Neural cell (in vitro differentiated cells): ENCODE measurements around the gene NAP1L5. TPM values are rescaled to one million over a fixed set of nuclear protein-coding genes. Genes with fewer than 3 reads are reported as not detected.

Source experiments
- H2AFZ ChIP-seq: fragments of 200-600, 300-800 bp; sonication (generic), shearing (Covaris generic); 2 replicates; pipeline ENCODE4 v1.6.0; 2014; ENCODE audit warnings: low read depth, mild to moderate bottlenecking, antibody characterized with exemption, low read length, moderate library complexity
- H3F3A ChIP-seq: fragments of 200-600 bp; shearing (Covaris generic); 2 replicates; pipeline ENCODE4 v1.6.1; 2016; ENCODE audit warnings: mild to moderate bottlenecking, moderate library complexity, mixed read lengths, antibody characterized with exemption, low read length; ENCODE audit not compliant: insufficient read depth, poor library complexity, severe bottlenecking
- H3K27ac ChIP-seq: fragments of 200-600, 300-800 bp; sonication (generic), shearing (Covaris generic); 2 replicates; pipeline ENCODE4 v1.5.1; 2014; ENCODE audit warnings: mild to moderate bottlenecking, low read length, moderate library complexity
- H3K27me3 ChIP-seq: fragments of 300-800, 200-600 bp; sonication (generic), shearing (Covaris generic); 2 replicates; pipeline ENCODE4 v1.6.0; 2014; ENCODE audit warnings: mild to moderate bottlenecking, low read depth, low read length, moderate library complexity; ENCODE audit not compliant: insufficient read depth
- H3K36me3 ChIP-seq: fragments of 300-800, 200-600 bp; sonication (generic), shearing (Covaris generic); 2 replicates; pipeline ENCODE4 v1.5.1; 2014; ENCODE audit warnings: mild to moderate bottlenecking, antibody characterized with exemption, low read length, moderate library complexity; ENCODE audit not compliant: insufficient read depth
- H3K4me2 ChIP-seq: fragments of 300-800, 200-600 bp; sonication (generic), shearing (Covaris generic); 2 replicates; pipeline ENCODE4 v1.6.0; 2014; ENCODE audit warnings: mild to moderate bottlenecking, low read length
- H3K4me3 ChIP-seq: fragments of 300-800, 200-600 bp; sonication (generic), shearing (Covaris generic); 2 replicates; pipeline ENCODE4 v1.5.1; 2014; ENCODE audit warnings: mild to moderate bottlenecking, low read length, moderate library complexity
- H3K79me2 ChIP-seq: fragments of 200-600 bp; shearing (Covaris generic); replicated peaks from 2 replicates; pipeline ENCODE4 v1.6.0; 2014; ENCODE audit warnings: mild to moderate bottlenecking, low read length, moderate library complexity; ENCODE audit not compliant: insufficient read depth
- H3K9ac ChIP-seq: fragments of 300-800, 200-600 bp; sonication (generic), shearing (Covaris generic); 2 replicates; pipeline ENCODE4 v1.6.1; 2016; ENCODE audit warnings: mild to moderate bottlenecking, low read length, mixed read lengths
- H3K9me2 ChIP-seq: fragments of 200-600 bp; shearing (Covaris generic); 2 replicates; pipeline ENCODE4 v1.6.1; 2016; ENCODE audit warnings: mild to moderate bottlenecking, low read length, mixed read lengths; ENCODE audit not compliant: insufficient read depth
- H3K9me3 ChIP-seq: fragments of 200-600, 300-800 bp; sonication (generic), shearing (Covaris generic); 2 replicates; pipeline ENCODE4 v1.6.1; 2016; ENCODE audit warnings: mild to moderate bottlenecking, mixed run types, low read length, moderate library complexity, mixed read lengths
- H4K20me1 ChIP-seq: fragments of 200-600 bp; shearing (Covaris generic); 2 replicates; pipeline ENCODE4 v1.6.1; 2016; ENCODE audit warnings: mild to moderate bottlenecking, mixed run types; ENCODE audit not compliant: insufficient read depth
- EP300 ChIP-seq: fragments of 450-650 bp; conservative IDR thresholded peaks from 2 replicates; pipeline ENCODE4 v1.6.1; 2014; ENCODE audit warnings: antibody characterized with exemption, mild to moderate bottlenecking, moderate library complexity; ENCODE audit not compliant: poor library complexity, severe bottlenecking
- EZH2 ChIP-seq: fragments of 200-600, 300-800 bp; shearing (Covaris generic), sonication (generic); IDR thresholded peaks from 2 replicates; pipeline ENCODE4 v1.6.1; 2014; ENCODE audit warnings: antibody characterized with exemption, low read length, borderline replicate concordance, mild to moderate bottlenecking; ENCODE audit not compliant: insufficient read depth, poor library complexity, severe bottlenecking
- MXI1 ChIP-seq: fragments of 450-650 bp; conservative IDR thresholded peaks from 2 replicates; pipeline ENCODE4 v1.6.1; 2014; ENCODE audit warnings: antibody characterized with exemption, mild to moderate bottlenecking; ENCODE audit not compliant: poor library complexity, severe bottlenecking
- POLR2AphosphoS5 ChIP-seq: IDR thresholded peaks from 2 replicates; pipeline ENCODE4 v1.6.1; 2012
- RAD21 ChIP-seq: fragments of 450-650 bp; conservative IDR thresholded peaks from 2 replicates; pipeline ENCODE4 v1.6.1; 2014; ENCODE audit warnings: antibody characterized with exemption, mild to moderate bottlenecking, moderate library complexity
- SMC3 ChIP-seq: fragments of 450-650 bp; conservative IDR thresholded peaks from 2 replicates; pipeline ENCODE4 v1.6.1; 2014; ENCODE audit warnings: antibody characterized with exemption, mild to moderate bottlenecking, moderate library complexity; ENCODE audit not compliant: poor library complexity
- TAF1 ChIP-seq: IDR thresholded peaks from 2 replicates; pipeline ENCODE4 v1.6.1; 2012; ENCODE audit warnings: low read depth
- polyA plus RNA-seq: library from polyadenylated mRNA; depleted of rRNA; stranded (reverse); fragments of >200 nt; gene quantifications from 2 replicates; pipeline ENCODE4 v1.2.3, GENCODE V29; 2014
- TF ChIP-seq, protein P1 (sequence below): IDR thresholded peaks from 2 replicates; pipeline ENCODE4 v1.6.1; 2012; ENCODE audit warnings: borderline replicate concordance
- TF ChIP-seq, protein P2 (sequence below): fragments of 450-650 bp; IDR thresholded peaks from 2 replicates; pipeline ENCODE4 v1.5.1; 2014; ENCODE audit warnings: antibody characterized with exemption, mild to moderate bottlenecking, moderate library complexity; ENCODE audit not compliant: poor library complexity, severe bottlenecking

NAP1L5 gene
- polyA plus RNA-seq, 1 donor from 2014 or later: 53.1 TPM

DNA sequence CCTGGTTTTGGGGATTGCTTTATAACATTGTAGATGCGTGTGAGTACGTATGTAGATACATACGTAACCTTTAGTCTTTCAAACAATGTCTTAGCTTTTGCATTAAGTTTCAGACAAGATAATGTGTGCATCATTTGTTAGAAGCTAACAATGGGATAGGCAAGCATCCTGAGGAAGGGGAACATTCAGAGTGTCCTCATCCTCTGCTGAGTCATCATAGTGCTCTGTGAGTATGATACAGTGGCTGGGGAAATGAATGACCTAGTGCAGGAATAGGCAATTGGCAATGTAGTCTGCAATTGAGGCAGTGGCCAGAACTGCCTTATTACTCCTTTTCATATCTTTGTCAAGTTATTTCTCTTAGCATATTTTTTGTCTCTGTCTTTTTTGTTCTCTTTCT, 7.3 kb downstream of the NAP1L5 start:
- TF ChIP-seq SMC3 (no peak), EZH2 (no peak), EP300 (no peak), RAD21 (no peak), POLR2AphosphoS5 (no peak), MXI1 (no peak), TAF1 (no peak)
- TF ChIP-seq, protein P1, sequence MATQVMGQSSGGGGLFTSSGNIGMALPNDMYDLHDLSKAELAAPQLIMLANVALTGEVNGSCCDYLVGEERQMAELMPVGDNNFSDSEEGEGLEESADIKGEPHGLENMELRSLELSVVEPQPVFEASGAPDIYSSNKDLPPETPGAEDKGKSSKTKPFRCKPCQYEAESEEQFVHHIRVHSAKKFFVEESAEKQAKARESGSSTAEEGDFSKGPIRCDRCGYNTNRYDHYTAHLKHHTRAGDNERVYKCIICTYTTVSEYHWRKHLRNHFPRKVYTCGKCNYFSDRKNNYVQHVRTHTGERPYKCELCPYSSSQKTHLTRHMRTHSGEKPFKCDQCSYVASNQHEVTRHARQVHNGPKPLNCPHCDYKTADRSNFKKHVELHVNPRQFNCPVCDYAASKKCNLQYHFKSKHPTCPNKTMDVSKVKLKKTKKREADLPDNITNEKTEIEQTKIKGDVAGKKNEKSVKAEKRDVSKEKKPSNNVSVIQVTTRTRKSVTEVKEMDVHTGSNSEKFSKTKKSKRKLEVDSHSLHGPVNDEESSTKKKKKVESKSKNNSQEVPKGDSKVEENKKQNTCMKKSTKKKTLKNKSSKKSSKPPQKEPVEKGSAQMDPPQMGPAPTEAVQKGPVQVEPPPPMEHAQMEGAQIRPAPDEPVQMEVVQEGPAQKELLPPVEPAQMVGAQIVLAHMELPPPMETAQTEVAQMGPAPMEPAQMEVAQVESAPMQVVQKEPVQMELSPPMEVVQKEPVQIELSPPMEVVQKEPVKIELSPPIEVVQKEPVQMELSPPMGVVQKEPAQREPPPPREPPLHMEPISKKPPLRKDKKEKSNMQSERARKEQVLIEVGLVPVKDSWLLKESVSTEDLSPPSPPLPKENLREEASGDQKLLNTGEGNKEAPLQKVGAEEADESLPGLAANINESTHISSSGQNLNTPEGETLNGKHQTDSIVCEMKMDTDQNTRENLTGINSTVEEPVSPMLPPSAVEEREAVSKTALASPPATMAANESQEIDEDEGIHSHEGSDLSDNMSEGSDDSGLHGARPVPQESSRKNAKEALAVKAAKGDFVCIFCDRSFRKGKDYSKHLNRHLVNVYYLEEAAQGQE: no peak
- TF ChIP-seq, protein P2, sequence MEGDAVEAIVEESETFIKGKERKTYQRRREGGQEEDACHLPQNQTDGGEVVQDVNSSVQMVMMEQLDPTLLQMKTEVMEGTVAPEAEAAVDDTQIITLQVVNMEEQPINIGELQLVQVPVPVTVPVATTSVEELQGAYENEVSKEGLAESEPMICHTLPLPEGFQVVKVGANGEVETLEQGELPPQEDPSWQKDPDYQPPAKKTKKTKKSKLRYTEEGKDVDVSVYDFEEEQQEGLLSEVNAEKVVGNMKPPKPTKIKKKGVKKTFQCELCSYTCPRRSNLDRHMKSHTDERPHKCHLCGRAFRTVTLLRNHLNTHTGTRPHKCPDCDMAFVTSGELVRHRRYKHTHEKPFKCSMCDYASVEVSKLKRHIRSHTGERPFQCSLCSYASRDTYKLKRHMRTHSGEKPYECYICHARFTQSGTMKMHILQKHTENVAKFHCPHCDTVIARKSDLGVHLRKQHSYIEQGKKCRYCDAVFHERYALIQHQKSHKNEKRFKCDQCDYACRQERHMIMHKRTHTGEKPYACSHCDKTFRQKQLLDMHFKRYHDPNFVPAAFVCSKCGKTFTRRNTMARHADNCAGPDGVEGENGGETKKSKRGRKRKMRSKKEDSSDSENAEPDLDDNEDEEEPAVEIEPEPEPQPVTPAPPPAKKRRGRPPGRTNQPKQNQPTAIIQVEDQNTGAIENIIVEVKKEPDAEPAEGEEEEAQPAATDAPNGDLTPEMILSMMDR: no peak

DNA sequence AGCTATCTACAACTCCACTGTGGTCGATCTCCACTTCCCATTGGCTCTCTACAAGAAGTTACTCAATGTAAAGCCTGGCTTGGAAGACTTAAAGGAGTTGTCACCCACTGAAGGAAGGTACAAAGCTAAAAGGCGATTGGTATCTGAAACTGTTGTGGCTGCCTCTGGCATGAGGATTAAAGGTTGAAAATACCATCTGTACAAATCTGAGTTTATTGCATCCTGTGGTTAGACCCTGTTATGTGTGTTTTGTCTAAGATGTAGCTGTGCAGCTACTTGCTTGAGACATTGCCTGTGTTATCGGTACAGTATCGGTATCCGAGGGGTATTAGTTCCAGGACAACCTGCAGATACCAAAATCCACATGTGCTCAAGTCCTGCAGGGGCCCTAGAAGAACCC, 16.4 kb downstream of the NAP1L5 start:
- Histone ChIP-seq H2AFZ (no peak overlapping the region), H3K36me3 (peaks cover 11% of the 10 kb centered on the region), H3F3A (no peaks in the 10 kb centered on the region), H3K4me3 (no peak overlapping the region), H3K4me2 (no peak overlapping the region), H3K79me2 (no peaks in the 10 kb centered on the region), H3K27me3 (no peaks in the 10 kb centered on the region), H3K9ac (no peak overlapping the region), H3K9me3 (no peaks in the 10 kb centered on the region), H3K27ac (no peak overlapping the region), H3K9me2 (no peaks in the 10 kb centered on the region), H4K20me1 (no peaks in the 10 kb centered on the region)
- no peak for TF ChIP-seq EP300
- TF ChIP-seq POLR2AphosphoS5: no peak
- TF ChIP-seq SMC3: no peak
- TF ChIP-seq, protein P2: no peak
- TF ChIP-seq MXI1: no peak
- TF ChIP-seq RAD21: no peak
- no peak for TF ChIP-seq EZH2
- TF ChIP-seq, protein P1: no peak
- no peak for TF ChIP-seq TAF1

More for the DNA sequence above, 7.3 kb downstream of the NAP1L5 start:
- H3K9ac ChIP-seq: no peak overlapping the region
- H3K79me2 ChIP-seq: no peaks in the 10 kb centered on the region
- no peaks in the 10 kb centered on the region for H3K27me3 ChIP-seq
- H4K20me1 ChIP-seq: no peaks in the 10 kb centered on the region
- H3K9me2 ChIP-seq: no peaks in the 10 kb centered on the region
- H3K9me3 ChIP-seq: no peaks in the 10 kb centered on the region
- no peak overlapping the region for H2AFZ ChIP-seq
- H3K27ac ChIP-seq: no peak overlapping the region
- no peak overlapping the region for H3K4me3 ChIP-seq
- no peaks in the 10 kb centered on the region for H3F3A ChIP-seq
- H3K4me2 ChIP-seq: no peak overlapping the region
- peaks cover 5% of the 10 kb centered on the region for H3K36me3 ChIP-seq
